GM18909 (cell line): ENCODE results near the gene PARD3B.

ENCODE experiments used
- ATAC-seq: cut with Tn5 transposase; IDR thresholded peaks from one replicate; pipeline ENCODE4 v1.9.1; 2021; ENCODE audit warnings: mild to moderate bottlenecking; ENCODE audit not compliant: unreplicated experiment, poor library complexity

PARD3B gene

GRCh38 chr2:205024822-205025518 is 479.7 kb downstream of the PARD3B start:
- no peak for ATAC-seq

- ATAC-seq = no peak
These were observed 480.4 kb downstream of the PARD3B start for GRCh38 chr2:205025580-205026240.

- ATAC-seq = no peak
These were observed 485.4 kb downstream of the PARD3B start for GRCh38 chr2:205030695-205031094.

GRCh38 chr2:205032093-205032551 is 486.8 kb downstream of the PARD3B start:
- no peak for ATAC-seq

GRCh38 chr2:205033431-205033830 is 488.2 kb downstream of the PARD3B start:
- ATAC-seq = no peak

GRCh38 chr2:205034034-205034433 is 488.8 kb downstream of the PARD3B start:
- ATAC-seq = no peak

- ATAC-seq = no peak
These were observed 495.0 kb downstream of the PARD3B start for GRCh38 chr2:205040323-205040722.

GRCh38 chr2:205041472-205042130 is 496.3 kb downstream of the PARD3B start:
- ATAC-seq = no peak

- no peak for ATAC-seq
These were observed 498.0 kb downstream of the PARD3B start for GRCh38 chr2:205043285-205043684.

- no peak for ATAC-seq
These were observed 500.4 kb downstream of the PARD3B start for GRCh38 chr2:205045706-205046105.

- no peak for ATAC-seq
These were observed 502.1 kb downstream of the PARD3B start for GRCh38 chr2:205047273-205047839.

- no peak for ATAC-seq
These were observed 506.1 kb downstream of the PARD3B start for GRCh38 chr2:205051417-205051816.

- ATAC-seq = no peak
These were observed 507.5 kb downstream of the PARD3B start for GRCh38 chr2:205052781-205053180.

- no peak for ATAC-seq
These were observed 508.6 kb downstream of the PARD3B start for GRCh38 chr2:205053827-205054410.

GRCh38 chr2:205054789-205055188 is 509.5 kb downstream of the PARD3B start:
- ATAC-seq = no peak

- no peak for ATAC-seq
These were observed 510.0 kb downstream of the PARD3B start for GRCh38 chr2:205055251-205055650.

GRCh38 chr2:205056151-205056561 is 510.9 kb downstream of the PARD3B start:
- ATAC-seq = no peak

- no peak for ATAC-seq
These were observed 513.1 kb downstream of the PARD3B start for GRCh38 chr2:205058409-205058808.

- ATAC-seq = no peak
These were observed 515.0 kb downstream of the PARD3B start for GRCh38 chr2:205060269-205060668.

GRCh38 chr2:205066081-205066480 is 520.8 kb downstream of the PARD3B start:
- no peak for ATAC-seq

GRCh38 chr2:205069928-205070327 is 524.7 kb downstream of the PARD3B start:
- ATAC-seq = no peak
